Left ventricle myocardium inferior (tissue), 1 donor: Measurements from ENCODE around the gene CMPK2. TPM values are rescaled to one million over a fixed set of nuclear protein-coding genes. Genes with fewer than 3 reads are reported as not detected.

Source experiments
- DNase-seq: peaks from one replicate; pipeline ENCODE4 v3.0.0-alpha.2; 2020
- H3K27ac ChIP-seq: fragments of 200-600 bp; replicated peaks from 2 replicates; pipeline ENCODE4 v1.8.0; 2021
- H3K27me3 ChIP-seq: fragments of 200-600 bp; 2 replicates; pipeline ENCODE4 v1.8.0; 2021; ENCODE audit warnings: low read depth
- H3K36me3 ChIP-seq: fragments of 200-600 bp; 2 replicates; pipeline ENCODE4 v1.8.0; 2021
- H3K4me1 ChIP-seq: fragments of 200-600 bp; 2 replicates; pipeline ENCODE4 v1.8.0; 2021
- H3K4me3 ChIP-seq: fragments of 200-600 bp; 2 replicates; pipeline ENCODE4 v1.8.0; 2021; ENCODE audit warnings: mild to moderate bottlenecking, moderate library complexity
- H3K9me3 ChIP-seq: fragments of 200-600 bp; replicated peaks from 2 replicates; pipeline ENCODE4 v1.8.0; 2021
- intact Hi-C: fragments of 100-400 bp; cut with micrococcal nuclease; formaldehyde crosslinking; loops from one replicate; pipeline ENCODE4 v1.11.0; 2022
- total RNA-seq: library from RNA; stranded (reverse); fragmentation: NEBNext Ultra II Directional; extraction: Animal tissue kit (Norgen Biotek cat#: 25700); gene quantifications from one replicate; pipeline ENCODE4 v1.2.1, GENCODE V29; 2021
- TF ChIP-seq, protein P1 (sequence below): fragments of 200-600 bp; IDR thresholded peaks from 2 replicates; pipeline ENCODE4 v1.8.0; 2021; ENCODE audit warnings: antibody characterized with exemption, mild to moderate bottlenecking, borderline replicate concordance
- donor health status: DM: no; HTN: yes; CAD: no; lungs with severe emphysema.

Gene CMPK2
- total RNA-seq, 1 donor from 2014 or later: 3.2 TPM

GRCh38 chr2:6872394-6872793 lies 6.7 kb upstream of the CMPK2 start:
- no peaks in the 10 kb centered on the region for H3K27me3 ChIP-seq
- intact Hi-C loops: no loop called here
- no peak overlapping the region for H3K27ac ChIP-seq
- TF ChIP-seq, protein P1, sequence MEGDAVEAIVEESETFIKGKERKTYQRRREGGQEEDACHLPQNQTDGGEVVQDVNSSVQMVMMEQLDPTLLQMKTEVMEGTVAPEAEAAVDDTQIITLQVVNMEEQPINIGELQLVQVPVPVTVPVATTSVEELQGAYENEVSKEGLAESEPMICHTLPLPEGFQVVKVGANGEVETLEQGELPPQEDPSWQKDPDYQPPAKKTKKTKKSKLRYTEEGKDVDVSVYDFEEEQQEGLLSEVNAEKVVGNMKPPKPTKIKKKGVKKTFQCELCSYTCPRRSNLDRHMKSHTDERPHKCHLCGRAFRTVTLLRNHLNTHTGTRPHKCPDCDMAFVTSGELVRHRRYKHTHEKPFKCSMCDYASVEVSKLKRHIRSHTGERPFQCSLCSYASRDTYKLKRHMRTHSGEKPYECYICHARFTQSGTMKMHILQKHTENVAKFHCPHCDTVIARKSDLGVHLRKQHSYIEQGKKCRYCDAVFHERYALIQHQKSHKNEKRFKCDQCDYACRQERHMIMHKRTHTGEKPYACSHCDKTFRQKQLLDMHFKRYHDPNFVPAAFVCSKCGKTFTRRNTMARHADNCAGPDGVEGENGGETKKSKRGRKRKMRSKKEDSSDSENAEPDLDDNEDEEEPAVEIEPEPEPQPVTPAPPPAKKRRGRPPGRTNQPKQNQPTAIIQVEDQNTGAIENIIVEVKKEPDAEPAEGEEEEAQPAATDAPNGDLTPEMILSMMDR: no peak
- peaks cover 8% of the 10 kb centered on the region for H3K4me1 ChIP-seq
- DNase-seq: no peak
- no peaks in the 10 kb centered on the region for H3K9me3 ChIP-seq
- H3K36me3 ChIP-seq: no peaks in the 10 kb centered on the region
- H3K4me3 ChIP-seq: no peak overlapping the region

GRCh38 chr2:6866982-6867381 lies 1.3 kb upstream of the CMPK2 start:
- Histone ChIP-seq H3K4me1 (peaks cover 48% of the 10 kb centered on the region), H3K36me3 (peaks cover 9% of the 10 kb centered on the region), H3K4me3 (peak overlapping the region; percentile 87), H3K9me3 (no peaks in the 10 kb centered on the region), H3K27ac (peak overlapping the region; percentile 94), H3K27me3 (no peaks in the 10 kb centered on the region)
- TF ChIP-seq, protein P1: no peak
- intact Hi-C loops: no loop called here
- DNase-seq: no peak

GRCh38 chr2:6866275-6866671 lies 566 bp upstream of the CMPK2 start:
- no peak for DNase-seq
- no peaks in the 10 kb centered on the region for H3K27me3 ChIP-seq
- peaks cover 9% of the 10 kb centered on the region for H3K36me3 ChIP-seq
- H3K9me3 ChIP-seq: no peaks in the 10 kb centered on the region
- TF ChIP-seq, protein P1: peak; percentile 52
- intact Hi-C loops: no loop called here
- peak overlapping the region; percentile 94 for H3K27ac ChIP-seq
- H3K4me3 ChIP-seq: peak overlapping the region; percentile 87
- peaks cover 48% of the 10 kb centered on the region for H3K4me1 ChIP-seq

- peaks cover 22% of the 10 kb centered on the region for H3K36me3 ChIP-seq
- peak overlapping the region; percentile 94 for H3K27ac ChIP-seq
- H3K27me3 ChIP-seq: no peaks in the 10 kb centered on the region
- peaks cover 48% of the 10 kb centered on the region for H3K4me1 ChIP-seq
- H3K4me3 ChIP-seq: peak overlapping the region; percentile 87
- TF ChIP-seq, protein P1: no peak
- intact Hi-C loops: no loop called here
- DNase-seq: peak; percentile 31
- H3K9me3 ChIP-seq: no peaks in the 10 kb centered on the region
Measured at GRCh38 chr2:6864923-6865345, 773 bp downstream of the CMPK2 start.

GRCh38 chr2:6864231-6864754 lies 1.4 kb downstream of the CMPK2 start:
- Histone ChIP-seq H3K36me3 (peaks cover 28% of the 10 kb centered on the region), H3K27ac (peak overlapping the region; percentile 94), H3K4me1 (peaks cover 48% of the 10 kb centered on the region), H3K9me3 (peaks cover 5% of the 10 kb centered on the region), H3K27me3 (no peaks in the 10 kb centered on the region), H3K4me3 (peak overlapping the region; percentile 87)
- intact Hi-C loops: no loop called here
- TF ChIP-seq, protein P1: no peak
- DNase-seq: no peak
